SK-N-SH (cell line): Measurements from ENCODE around the gene MTHFD1L. TPM values are rescaled to one million over a fixed set of nuclear protein-coding genes. Genes with fewer than 3 reads are reported as not detected.
A peak's percentile ranks its signal among the peaks of the same experiment; 100 is the strongest.
"Not testable (repeated sequence)": the region's sequence is repeated elsewhere in the genome, so short reads cannot be mapped to it uniquely, and the experiment has no call there.

Experiments used
- CTCF ChIA-PET: fragments of 300-600, 350-600 bp; formaldehyde crosslinking; extraction: SDS; loops from one replicate; lab custom pipeline; 2021; lab: Yijun Ruan, JAX
- POLR2A ChIA-PET: fragments of 350-600 bp; sonication (Branson Sonifier 250); formaldehyde crosslinking; extraction: SDS; loops from one replicate; lab custom pipeline; 2020; ENCODE audit warnings: antibody characterized with exemption, inconsistent platforms; lab: Yijun Ruan, JAX
- DNase-seq: peaks from one replicate; pipeline ENCODE4 v3.0.0; 2012
- H2AFZ ChIP-seq: fragments of 200-600 bp; sonication (generic); 2 replicates; pipeline ENCODE4 v1.8.1; 2016; ENCODE audit warnings: antibody characterized with exemption, mild to moderate bottlenecking, low read depth
- H3F3A ChIP-seq: fragments of 200-600 bp; sonication (generic); replicated peaks from 2 replicates; pipeline ENCODE3; 2016; ENCODE audit warnings: antibody characterized with exemption, mild to moderate bottlenecking; ENCODE audit not compliant: insufficient read depth
- H3K27ac ChIP-seq, 2 experiments: fragments of 200-500 bp in 1 of 2; fragments of 200-600 bp in 1 of 2; sonication (Bioruptor generic) in 1 of 2; sonication (generic), shearing (Covaris generic) in 1 of 2; 2 replicates each; pipeline versions ENCODE4 v1.5.1 to v1.6.1; 2014 to 2016; ENCODE audit warnings: low read depth in 2 of 2, inconsistent platforms in 1 of 2, low read length in 1 of 2, mild to moderate bottlenecking in 1 of 2, mixed read lengths in 1 of 2
- H3K27me3 ChIP-seq: fragments of 200-600 bp; sonication (generic), shearing (Covaris generic); 2 replicates; pipeline ENCODE4 v1.6.1; 2016; ENCODE audit warnings: mixed run types; ENCODE audit not compliant: insufficient read depth
- H3K36me3 ChIP-seq, 2 experiments: fragments of 200-500 bp in 1 of 2; fragments of 200-600 bp in 1 of 2; sonication (Bioruptor generic) in 1 of 2; sonication (generic) in 1 of 2; replicated peaks in 1 of 2; 2 replicates each; pipeline versions ENCODE3 to v1.5.1; 2014 to 2016; ENCODE audit warnings: low read length in 1 of 2, mild to moderate bottlenecking in 1 of 2; ENCODE audit not compliant: insufficient read depth in 2 of 2, control insufficient read depth in 1 of 2
- H3K4me1 ChIP-seq, 2 experiments: fragments of 200-500 bp in 1 of 2; fragments of 200-600 bp in 1 of 2; sonication (Bioruptor generic) in 1 of 2; sonication (generic), shearing (Covaris generic) in 1 of 2; 2 replicates each; pipeline versions ENCODE4 v1.5.1 to v1.6.1; 2014 to 2016; ENCODE audit warnings: low read depth in 1 of 2, low read length in 1 of 2, mixed run types in 1 of 2; ENCODE audit not compliant: insufficient read depth in 2 of 2, control insufficient read depth in 1 of 2
- H3K4me2 ChIP-seq: fragments of 200-600 bp; sonication (generic), shearing (Covaris generic); 2 replicates; pipeline ENCODE4 v1.6.1; 2017; ENCODE audit warnings: mixed run types
- H3K4me3 ChIP-seq, 2 experiments: fragments of 200-500 bp in 1 of 2; fragments of 200-600 bp in 1 of 2; sonication (Bioruptor generic) in 1 of 2; sonication (generic), shearing (Covaris generic) in 1 of 2; 2 replicates each; pipeline versions ENCODE4 v1.5.1 to v1.8.1; 2014 to 2016; ENCODE audit warnings: low read depth in 2 of 2, inconsistent platforms in 1 of 2, low read length in 1 of 2, mild to moderate bottlenecking in 1 of 2, mixed read lengths in 1 of 2, moderate library complexity in 1 of 2
- H3K79me2 ChIP-seq: fragments of 200-600 bp; sonication (generic); 2 replicates; pipeline ENCODE4 v1.8.1; 2017; ENCODE audit warnings: mild to moderate bottlenecking; ENCODE audit not compliant: insufficient read depth
- H3K9ac ChIP-seq: fragments of 200-600 bp; sonication (generic); 2 replicates; pipeline ENCODE4 v1.6.1; 2017; ENCODE audit warnings: mixed run types
- H3K9me2 ChIP-seq: fragments of 200-600 bp; sonication (generic); 2 replicates; pipeline ENCODE4 v1.6.1; 2017; ENCODE audit warnings: mixed run types
- H3K9me3 ChIP-seq: fragments of 200-600 bp; sonication (generic); 2 replicates; pipeline ENCODE4 v1.6.1; 2017; ENCODE audit warnings: mixed run types, mild to moderate bottlenecking, moderate library complexity
- H4K20me1 ChIP-seq: fragments of 200-600 bp; sonication (generic); 2 replicates; pipeline ENCODE4 v1.6.1; 2017; ENCODE audit warnings: mild to moderate bottlenecking, mixed run types; ENCODE audit not compliant: insufficient read depth
- CHD2 ChIP-seq: fragments of 150-350 bp; IDR thresholded peaks from 2 replicates; pipeline ENCODE4 v1.6.1; 2018; ENCODE audit warnings: low read length; ENCODE audit not compliant: partially characterized antibody
- ELF1 ChIP-seq: IDR thresholded peaks from 2 replicates; pipeline ENCODE4 v1.4.0; 2012
- EP300 ChIP-seq, 2 experiments: IDR thresholded peaks; 2 replicates each; pipeline versions ENCODE4 v1.4.0 to v1.6.1; 2012; ENCODE audit warnings: borderline replicate concordance in 1 of 2, low read depth in 1 of 2, low read length in 1 of 2
- FOSL2 ChIP-seq: IDR thresholded peaks from 2 replicates; pipeline ENCODE4 v1.4.0; 2012; ENCODE audit warnings: low read depth, mild to moderate bottlenecking, moderate library complexity, borderline replicate concordance
- GATA2 ChIP-seq: sonication (generic); formaldehyde crosslinking; IDR thresholded peaks from 2 replicates; pipeline ENCODE4 v1.5.0; 2020; ENCODE audit warnings: mild to moderate bottlenecking, missing genetic modification reagents
- JUND ChIP-seq: IDR thresholded peaks from 2 replicates; pipeline ENCODE4 v1.4.0; 2012
- NFIC ChIP-seq: IDR thresholded peaks from 2 replicates; pipeline ENCODE4 v1.4.0; 2012; ENCODE audit warnings: borderline replicate concordance
- NRF1 ChIP-seq: IDR thresholded peaks from 2 replicates; pipeline ENCODE4 v1.6.1; 2012; ENCODE audit warnings: low read depth, mild to moderate bottlenecking, low read length
- RCOR1 ChIP-seq: fragments of 150-350 bp; IDR thresholded peaks from 2 replicates; pipeline ENCODE4 v1.6.1; 2017; ENCODE audit warnings: antibody characterized with exemption, low read length
- RXRA ChIP-seq: IDR thresholded peaks from 2 replicates; pipeline ENCODE4 v1.4.0; 2012; ENCODE audit warnings: low read depth, mild to moderate bottlenecking, borderline replicate concordance
- TCF12 ChIP-seq: IDR thresholded peaks from 2 replicates; pipeline ENCODE4 v1.4.0; 2012
- WGBS: methylation state at CpG from one replicate; pipeline ENCODE4 v1.1.6; 2017; ENCODE audit warnings: low lambda C conversion rate; 5-methylcytosine and 5-hydroxymethylcytosine counted together
- polyA plus RNA-seq, 3 experiments: library from polyadenylated mRNA; depleted of rRNA; stranded (reverse); fragments of >200 nt; gene quantifications; 2 replicates each; pipeline ENCODE4 v1.2.3, GENCODE V29; 2012
- TF ChIP-seq, protein P1 (sequence below): IDR thresholded peaks from 2 replicates; pipeline ENCODE4 v1.6.1; 2012; ENCODE audit warnings: mild to moderate bottlenecking, low read depth, low read length, moderate library complexity
- TF ChIP-seq, protein P2 (sequence below): IDR thresholded peaks from 2 replicates; pipeline ENCODE4 v1.4.0; 2012; ENCODE audit warnings: low read depth, borderline replicate concordance
- TF ChIP-seq, protein P3 (sequence below): fragments of 150-350 bp; IDR thresholded peaks from 2 replicates; pipeline ENCODE4 v1.6.1; 2016; ENCODE audit warnings: mild to moderate bottlenecking, low read depth, low read length
- TF ChIP-seq, protein P4 (sequence below): fragments of 200-600 bp; sonication (generic); IDR thresholded peaks from 2 replicates; pipeline ENCODE4 v1.6.1; 2017; ENCODE audit warnings: antibody characterized with exemption, mild to moderate bottlenecking, moderate library complexity
- TF ChIP-seq, protein P5 (sequence below): IDR thresholded peaks from 2 replicates; pipeline ENCODE4 v1.4.0; 2012; ENCODE audit warnings: low read depth, borderline replicate concordance

Gene MTHFD1L
- polyA plus RNA-seq, 1 of the 3 experiments (the other 2 are of a cell fraction), result 37.0 TPM

DNA sequence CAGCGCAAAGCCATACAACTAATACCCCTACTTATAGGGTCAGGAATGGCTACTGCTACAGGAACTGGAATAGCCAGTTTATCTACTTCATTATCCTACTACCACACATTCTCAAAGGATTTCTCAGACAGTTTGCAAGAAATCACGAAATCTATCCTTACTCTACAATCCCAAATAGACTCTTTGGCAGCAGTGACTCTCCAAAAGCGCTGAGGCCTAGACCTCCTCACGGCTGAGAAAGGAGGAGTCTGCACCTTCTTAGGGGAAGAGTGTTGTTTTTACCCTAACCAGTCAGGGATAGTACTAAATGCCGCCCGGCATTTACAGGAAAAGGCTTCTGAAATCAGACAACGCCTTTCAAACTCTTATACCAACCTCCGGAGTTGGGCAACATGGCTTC is 10.3 kb upstream of the MTHFD1L start:
- H3K4me3 ChIP-seq, CTCF ChIA-PET: not testable (repeated sequence)

DNA sequence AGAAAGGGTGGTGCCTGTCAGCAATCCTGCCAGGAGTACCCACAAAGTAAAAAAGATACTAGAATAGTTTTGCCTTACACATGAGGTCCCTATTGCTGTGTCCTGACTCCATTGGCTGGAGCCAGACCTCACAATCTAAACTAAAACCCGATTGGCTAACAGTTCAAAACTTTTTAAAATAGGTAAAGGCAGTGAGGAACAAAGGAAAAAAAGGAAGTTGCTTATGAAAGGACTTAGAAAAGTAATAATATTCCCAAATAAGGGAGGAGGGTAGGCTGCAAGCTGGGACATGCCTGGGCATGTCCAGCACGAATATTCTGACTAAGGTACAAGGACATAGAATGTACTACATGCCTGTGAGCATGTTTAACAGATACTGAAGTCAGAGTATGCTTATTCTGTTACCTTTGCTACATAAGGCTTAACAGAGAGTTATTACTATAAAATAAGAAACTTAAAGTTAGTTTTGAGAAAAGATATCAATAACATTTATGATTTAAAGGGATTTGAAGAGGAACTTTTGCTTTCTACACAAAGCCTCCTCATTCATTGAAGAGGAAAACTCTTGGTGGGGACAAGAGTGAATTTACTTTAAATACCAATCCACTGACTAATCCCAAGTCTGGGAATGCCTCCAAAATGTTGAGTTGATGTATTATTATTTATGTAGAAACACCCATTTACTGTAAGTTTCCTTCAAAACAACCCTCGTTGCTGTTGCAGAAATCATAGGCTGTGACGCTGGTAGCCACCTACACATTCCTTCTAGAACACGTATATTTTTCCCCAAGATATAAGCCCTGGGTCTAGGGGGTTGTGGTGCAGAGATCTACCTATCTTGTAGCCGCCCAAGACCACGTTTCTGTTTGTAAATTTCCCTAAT is 8.2 kb upstream of the MTHFD1L start:
- no peaks in the 10 kb centered on the region for H3K9me3 ChIP-seq
- ChIA-PET POLR2A (no interaction called here), CTCF (interaction anchor here (1.7 to 1.8 kb wide), 2 partner anchors 8 to 39 kb away, joined by 5 to 10 read pairs; partner anchors contain the start of gene MTHFD1L)
- peak overlapping the region; percentile 21 for H2AFZ ChIP-seq
- H3K27me3 ChIP-seq, result no peaks in the 10 kb centered on the region
- no peak overlapping the region; a peak in 1 of 4 replicates for H3K4me3 ChIP-seq
- peaks cover 7 to 20% of the 10 kb centered on the region in 2 experiments; a peak in 3 of 4 replicates for H3K4me1 ChIP-seq
- H3K79me2 ChIP-seq, result peaks cover 29% of the 10 kb centered on the region
- no peak for DNase-seq
- no peaks in the 10 kb centered on the region for H4K20me1 ChIP-seq
- peak overlapping the region; percentile 92 to 99 for H3K27ac ChIP-seq
- 21% methylated on average over 7 of the region's 7 CpGs for WGBS
- peak overlapping the region; percentile 85 for H3K9ac ChIP-seq
- H3K4me2 ChIP-seq, result peak overlapping the region; percentile 68
- H3K9me2 ChIP-seq, result no peaks in the 10 kb centered on the region
- H3F3A ChIP-seq, result peaks cover 28% of the 10 kb centered on the region
- H3K36me3 ChIP-seq, result no peaks in the 10 kb centered on the region
- TF ChIP-seq, protein P1, sequence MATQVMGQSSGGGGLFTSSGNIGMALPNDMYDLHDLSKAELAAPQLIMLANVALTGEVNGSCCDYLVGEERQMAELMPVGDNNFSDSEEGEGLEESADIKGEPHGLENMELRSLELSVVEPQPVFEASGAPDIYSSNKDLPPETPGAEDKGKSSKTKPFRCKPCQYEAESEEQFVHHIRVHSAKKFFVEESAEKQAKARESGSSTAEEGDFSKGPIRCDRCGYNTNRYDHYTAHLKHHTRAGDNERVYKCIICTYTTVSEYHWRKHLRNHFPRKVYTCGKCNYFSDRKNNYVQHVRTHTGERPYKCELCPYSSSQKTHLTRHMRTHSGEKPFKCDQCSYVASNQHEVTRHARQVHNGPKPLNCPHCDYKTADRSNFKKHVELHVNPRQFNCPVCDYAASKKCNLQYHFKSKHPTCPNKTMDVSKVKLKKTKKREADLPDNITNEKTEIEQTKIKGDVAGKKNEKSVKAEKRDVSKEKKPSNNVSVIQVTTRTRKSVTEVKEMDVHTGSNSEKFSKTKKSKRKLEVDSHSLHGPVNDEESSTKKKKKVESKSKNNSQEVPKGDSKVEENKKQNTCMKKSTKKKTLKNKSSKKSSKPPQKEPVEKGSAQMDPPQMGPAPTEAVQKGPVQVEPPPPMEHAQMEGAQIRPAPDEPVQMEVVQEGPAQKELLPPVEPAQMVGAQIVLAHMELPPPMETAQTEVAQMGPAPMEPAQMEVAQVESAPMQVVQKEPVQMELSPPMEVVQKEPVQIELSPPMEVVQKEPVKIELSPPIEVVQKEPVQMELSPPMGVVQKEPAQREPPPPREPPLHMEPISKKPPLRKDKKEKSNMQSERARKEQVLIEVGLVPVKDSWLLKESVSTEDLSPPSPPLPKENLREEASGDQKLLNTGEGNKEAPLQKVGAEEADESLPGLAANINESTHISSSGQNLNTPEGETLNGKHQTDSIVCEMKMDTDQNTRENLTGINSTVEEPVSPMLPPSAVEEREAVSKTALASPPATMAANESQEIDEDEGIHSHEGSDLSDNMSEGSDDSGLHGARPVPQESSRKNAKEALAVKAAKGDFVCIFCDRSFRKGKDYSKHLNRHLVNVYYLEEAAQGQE, result 0 out of 2 replicates have a peak, but pooled peaks have one; percentile 14
- TF ChIP-seq ELF1 (no peak), RCOR1 (no peak), NRF1 (no peak), GATA2 (no peak), RXRA (no peak), NFIC (peak; percentile 82), FOSL2 (peak; percentile 59; the same call in 1 of the 2 replicates), JUND (peak; percentile 84), CHD2 (no peak), EP300 (IDR thresholded peaks at IDR 0.05; ENCODE audit: borderline replicate concordance in 1 of 2, low read depth in 1 of 2, low read length in 1 of 2) (peak in 1 of 2 experiments; percentile 67; a peak in 1 of 4 replicates), TCF12 (peak; percentile 39; the same call in 1 of the 2 replicates)
- TF ChIP-seq, protein P2, sequence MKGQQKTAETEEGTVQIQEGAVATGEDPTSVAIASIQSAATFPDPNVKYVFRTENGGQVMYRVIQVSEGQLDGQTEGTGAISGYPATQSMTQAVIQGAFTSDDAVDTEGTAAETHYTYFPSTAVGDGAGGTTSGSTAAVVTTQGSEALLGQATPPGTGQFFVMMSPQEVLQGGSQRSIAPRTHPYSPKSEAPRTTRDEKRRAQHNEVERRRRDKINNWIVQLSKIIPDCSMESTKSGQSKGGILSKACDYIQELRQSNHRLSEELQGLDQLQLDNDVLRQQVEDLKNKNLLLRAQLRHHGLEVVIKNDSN, result no peak
- TF ChIP-seq, protein P3, sequence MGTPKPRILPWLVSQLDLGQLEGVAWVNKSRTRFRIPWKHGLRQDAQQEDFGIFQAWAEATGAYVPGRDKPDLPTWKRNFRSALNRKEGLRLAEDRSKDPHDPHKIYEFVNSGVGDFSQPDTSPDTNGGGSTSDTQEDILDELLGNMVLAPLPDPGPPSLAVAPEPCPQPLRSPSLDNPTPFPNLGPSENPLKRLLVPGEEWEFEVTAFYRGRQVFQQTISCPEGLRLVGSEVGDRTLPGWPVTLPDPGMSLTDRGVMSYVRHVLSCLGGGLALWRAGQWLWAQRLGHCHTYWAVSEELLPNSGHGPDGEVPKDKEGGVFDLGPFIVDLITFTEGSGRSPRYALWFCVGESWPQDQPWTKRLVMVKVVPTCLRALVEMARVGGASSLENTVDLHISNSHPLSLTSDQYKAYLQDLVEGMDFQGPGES, result no peak
- TF ChIP-seq, protein P4, sequence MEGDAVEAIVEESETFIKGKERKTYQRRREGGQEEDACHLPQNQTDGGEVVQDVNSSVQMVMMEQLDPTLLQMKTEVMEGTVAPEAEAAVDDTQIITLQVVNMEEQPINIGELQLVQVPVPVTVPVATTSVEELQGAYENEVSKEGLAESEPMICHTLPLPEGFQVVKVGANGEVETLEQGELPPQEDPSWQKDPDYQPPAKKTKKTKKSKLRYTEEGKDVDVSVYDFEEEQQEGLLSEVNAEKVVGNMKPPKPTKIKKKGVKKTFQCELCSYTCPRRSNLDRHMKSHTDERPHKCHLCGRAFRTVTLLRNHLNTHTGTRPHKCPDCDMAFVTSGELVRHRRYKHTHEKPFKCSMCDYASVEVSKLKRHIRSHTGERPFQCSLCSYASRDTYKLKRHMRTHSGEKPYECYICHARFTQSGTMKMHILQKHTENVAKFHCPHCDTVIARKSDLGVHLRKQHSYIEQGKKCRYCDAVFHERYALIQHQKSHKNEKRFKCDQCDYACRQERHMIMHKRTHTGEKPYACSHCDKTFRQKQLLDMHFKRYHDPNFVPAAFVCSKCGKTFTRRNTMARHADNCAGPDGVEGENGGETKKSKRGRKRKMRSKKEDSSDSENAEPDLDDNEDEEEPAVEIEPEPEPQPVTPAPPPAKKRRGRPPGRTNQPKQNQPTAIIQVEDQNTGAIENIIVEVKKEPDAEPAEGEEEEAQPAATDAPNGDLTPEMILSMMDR, result no peak
- TF ChIP-seq, protein P5, sequence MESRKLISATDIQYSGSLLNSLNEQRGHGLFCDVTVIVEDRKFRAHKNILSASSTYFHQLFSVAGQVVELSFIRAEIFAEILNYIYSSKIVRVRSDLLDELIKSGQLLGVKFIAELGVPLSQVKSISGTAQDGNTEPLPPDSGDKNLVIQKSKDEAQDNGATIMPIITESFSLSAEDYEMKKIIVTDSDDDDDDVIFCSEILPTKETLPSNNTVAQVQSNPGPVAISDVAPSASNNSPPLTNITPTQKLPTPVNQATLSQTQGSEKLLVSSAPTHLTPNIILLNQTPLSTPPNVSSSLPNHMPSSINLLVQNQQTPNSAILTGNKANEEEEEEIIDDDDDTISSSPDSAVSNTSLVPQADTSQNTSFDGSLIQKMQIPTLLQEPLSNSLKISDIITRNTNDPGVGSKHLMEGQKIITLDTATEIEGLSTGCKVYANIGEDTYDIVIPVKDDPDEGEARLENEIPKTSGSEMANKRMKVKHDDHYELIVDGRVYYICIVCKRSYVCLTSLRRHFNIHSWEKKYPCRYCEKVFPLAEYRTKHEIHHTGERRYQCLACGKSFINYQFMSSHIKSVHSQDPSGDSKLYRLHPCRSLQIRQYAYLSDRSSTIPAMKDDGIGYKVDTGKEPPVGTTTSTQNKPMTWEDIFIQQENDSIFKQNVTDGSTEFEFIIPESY, result no peak

More for the DNA sequence above, 10.3 kb upstream of the MTHFD1L start:
- H3K9ac ChIP-seq, POLR2A ChIA-PET, H2AFZ ChIP-seq, H3K27me3 ChIP-seq, H3K36me3 ChIP-seq, H4K20me1 ChIP-seq, H3K9me2 ChIP-seq, H3K27ac ChIP-seq, H3K9me3 ChIP-seq, DNase-seq: not testable (repeated sequence)
- H3K79me2 ChIP-seq, result peaks cover 34% of the 10 kb centered on the region
- H3F3A ChIP-seq, result peaks cover 28% of the 10 kb centered on the region
- H3K4me2 ChIP-seq, result peak overlapping the region; percentile 42
- WGBS, result 97% methylated on average over 8 of the region's 8 CpGs
- peaks cover 2 to 20% of the 10 kb centered on the region in 2 experiments; a peak in 3 of 4 replicates for H3K4me1 ChIP-seq
